SH-SY5Y (cell line): ENCODE results near the gene SKA2.

ENCODE experiments used
- GATA2 ChIP-seq: IDR thresholded peaks from 2 replicates; pipeline ENCODE4 v1.6.1; 2011; ENCODE audit warnings: mild to moderate bottlenecking, low read depth, low read length
- GATA3 ChIP-seq: IDR thresholded peaks from 2 replicates; pipeline ENCODE4 v1.6.1; 2011; ENCODE audit warnings: low read depth, mild to moderate bottlenecking, low read length, moderate library complexity

DNA sequence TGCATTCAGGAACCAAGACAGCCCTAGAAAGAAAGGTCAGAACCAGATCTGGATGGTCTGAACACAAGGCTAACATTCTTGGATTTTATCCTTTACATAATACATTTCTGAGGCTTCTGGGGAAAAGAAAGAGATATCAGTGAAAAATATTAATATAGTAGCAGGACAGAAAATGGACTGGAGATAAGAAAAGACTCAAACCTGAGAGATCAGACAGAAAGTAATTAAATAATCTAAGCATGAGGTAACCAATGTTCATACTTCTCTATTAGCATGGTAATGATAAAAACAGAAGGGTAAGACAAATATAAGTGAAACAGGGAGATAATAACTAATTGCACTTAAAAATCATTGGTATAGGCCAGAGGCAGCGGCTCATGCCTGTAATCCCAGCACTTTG lies 53.8 kb downstream of the SKA2 start:
- TF ChIP-seq GATA2 (no peak), GATA3 (no peak)
